ENCODE results near the gene MRPL3.

- TF ChIP-seq, protein P1, sequence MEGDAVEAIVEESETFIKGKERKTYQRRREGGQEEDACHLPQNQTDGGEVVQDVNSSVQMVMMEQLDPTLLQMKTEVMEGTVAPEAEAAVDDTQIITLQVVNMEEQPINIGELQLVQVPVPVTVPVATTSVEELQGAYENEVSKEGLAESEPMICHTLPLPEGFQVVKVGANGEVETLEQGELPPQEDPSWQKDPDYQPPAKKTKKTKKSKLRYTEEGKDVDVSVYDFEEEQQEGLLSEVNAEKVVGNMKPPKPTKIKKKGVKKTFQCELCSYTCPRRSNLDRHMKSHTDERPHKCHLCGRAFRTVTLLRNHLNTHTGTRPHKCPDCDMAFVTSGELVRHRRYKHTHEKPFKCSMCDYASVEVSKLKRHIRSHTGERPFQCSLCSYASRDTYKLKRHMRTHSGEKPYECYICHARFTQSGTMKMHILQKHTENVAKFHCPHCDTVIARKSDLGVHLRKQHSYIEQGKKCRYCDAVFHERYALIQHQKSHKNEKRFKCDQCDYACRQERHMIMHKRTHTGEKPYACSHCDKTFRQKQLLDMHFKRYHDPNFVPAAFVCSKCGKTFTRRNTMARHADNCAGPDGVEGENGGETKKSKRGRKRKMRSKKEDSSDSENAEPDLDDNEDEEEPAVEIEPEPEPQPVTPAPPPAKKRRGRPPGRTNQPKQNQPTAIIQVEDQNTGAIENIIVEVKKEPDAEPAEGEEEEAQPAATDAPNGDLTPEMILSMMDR (IDR thresholded peaks at IDR 0.05) = no peak
- TF ChIP-seq EZH2 (IDR thresholded peaks at IDR 0.05; ENCODE audit: borderline replicate concordance, insufficient read depth, low read depth, low read length, poor library complexity, severe bottlenecking) = no peak
Measured at GRCh38 chr3:131477813-131478212, 25.0 kb downstream of the MRPL3 start.
